Astrocyte of the spinal cord (primary cell): Measurements from ENCODE around the gene FNDC3B.

Experiments
- DNase-seq: peaks from one replicate; pipeline ENCODE4 v3.0.0; 2011; ENCODE audit warnings: low read depth, low spot score
- H3K4me3 ChIP-seq: 2 replicates; pipeline ENCODE4 v1.5.1; 2011; ENCODE audit warnings: low read depth, mild to moderate bottlenecking, low read length, moderate library complexity
- in situ Hi-C: cut with HindIII; loops from 2 replicates; pipeline ENCODE4 v1.10.0; 2017; ENCODE audit warnings: low sequenced_read_pairs
- TF ChIP-seq, protein P1 (sequence below): IDR thresholded peaks from 2 replicates; pipeline ENCODE4 v1.5.1; 2012; ENCODE audit warnings: low read depth, mild to moderate bottlenecking, low read length, inconsistent platforms

Gene FNDC3B

DNA sequence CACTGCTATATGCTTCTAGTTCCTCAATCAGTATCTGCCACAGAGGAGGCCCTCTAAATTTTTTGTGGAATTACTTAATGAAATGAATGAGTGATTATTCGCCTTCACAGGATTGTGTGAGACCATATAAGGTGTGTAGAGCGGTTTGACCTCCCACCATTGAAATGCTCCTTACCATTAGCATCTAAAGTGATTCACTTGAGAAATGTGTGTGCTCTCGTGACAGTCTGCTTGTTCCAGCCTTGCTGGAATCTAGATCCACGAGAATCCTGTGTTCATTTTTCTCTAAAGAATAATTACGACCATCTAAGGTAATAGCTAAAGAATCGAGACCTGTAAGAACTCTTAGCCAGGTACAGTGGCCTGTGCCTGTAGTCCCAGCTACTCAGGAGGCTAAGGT, 126.9 kb downstream of the FNDC3B start:
- no peak for DNase-seq
- in situ Hi-C loops: no loop called here
- no peak overlapping the region for H3K4me3 ChIP-seq
- TF ChIP-seq, protein P1, sequence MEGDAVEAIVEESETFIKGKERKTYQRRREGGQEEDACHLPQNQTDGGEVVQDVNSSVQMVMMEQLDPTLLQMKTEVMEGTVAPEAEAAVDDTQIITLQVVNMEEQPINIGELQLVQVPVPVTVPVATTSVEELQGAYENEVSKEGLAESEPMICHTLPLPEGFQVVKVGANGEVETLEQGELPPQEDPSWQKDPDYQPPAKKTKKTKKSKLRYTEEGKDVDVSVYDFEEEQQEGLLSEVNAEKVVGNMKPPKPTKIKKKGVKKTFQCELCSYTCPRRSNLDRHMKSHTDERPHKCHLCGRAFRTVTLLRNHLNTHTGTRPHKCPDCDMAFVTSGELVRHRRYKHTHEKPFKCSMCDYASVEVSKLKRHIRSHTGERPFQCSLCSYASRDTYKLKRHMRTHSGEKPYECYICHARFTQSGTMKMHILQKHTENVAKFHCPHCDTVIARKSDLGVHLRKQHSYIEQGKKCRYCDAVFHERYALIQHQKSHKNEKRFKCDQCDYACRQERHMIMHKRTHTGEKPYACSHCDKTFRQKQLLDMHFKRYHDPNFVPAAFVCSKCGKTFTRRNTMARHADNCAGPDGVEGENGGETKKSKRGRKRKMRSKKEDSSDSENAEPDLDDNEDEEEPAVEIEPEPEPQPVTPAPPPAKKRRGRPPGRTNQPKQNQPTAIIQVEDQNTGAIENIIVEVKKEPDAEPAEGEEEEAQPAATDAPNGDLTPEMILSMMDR: no peak

DNA sequence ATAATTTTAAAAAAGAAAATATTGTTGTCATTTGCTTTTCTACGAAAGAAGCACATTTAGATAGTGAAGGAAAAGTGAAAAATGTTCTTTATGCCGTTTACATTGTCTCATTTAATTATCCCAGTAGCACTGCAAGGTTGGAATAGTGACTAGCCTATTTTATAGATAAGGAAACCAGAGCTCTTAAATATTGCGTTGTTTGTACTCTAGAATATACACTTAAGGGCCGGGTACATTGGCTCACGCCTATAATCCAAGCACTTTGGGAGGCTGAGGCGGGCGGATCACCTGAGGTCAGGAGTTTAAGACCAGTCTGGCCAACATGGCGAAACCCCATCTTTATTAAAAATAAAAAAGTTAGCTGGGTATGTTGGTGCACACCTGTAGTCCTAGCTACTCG, 127.5 kb downstream of the FNDC3B start:
- DNase-seq: no peak
- in situ Hi-C loops: no loop called here
- TF ChIP-seq, protein P1: no peak
- no peak overlapping the region for H3K4me3 ChIP-seq

DNA sequence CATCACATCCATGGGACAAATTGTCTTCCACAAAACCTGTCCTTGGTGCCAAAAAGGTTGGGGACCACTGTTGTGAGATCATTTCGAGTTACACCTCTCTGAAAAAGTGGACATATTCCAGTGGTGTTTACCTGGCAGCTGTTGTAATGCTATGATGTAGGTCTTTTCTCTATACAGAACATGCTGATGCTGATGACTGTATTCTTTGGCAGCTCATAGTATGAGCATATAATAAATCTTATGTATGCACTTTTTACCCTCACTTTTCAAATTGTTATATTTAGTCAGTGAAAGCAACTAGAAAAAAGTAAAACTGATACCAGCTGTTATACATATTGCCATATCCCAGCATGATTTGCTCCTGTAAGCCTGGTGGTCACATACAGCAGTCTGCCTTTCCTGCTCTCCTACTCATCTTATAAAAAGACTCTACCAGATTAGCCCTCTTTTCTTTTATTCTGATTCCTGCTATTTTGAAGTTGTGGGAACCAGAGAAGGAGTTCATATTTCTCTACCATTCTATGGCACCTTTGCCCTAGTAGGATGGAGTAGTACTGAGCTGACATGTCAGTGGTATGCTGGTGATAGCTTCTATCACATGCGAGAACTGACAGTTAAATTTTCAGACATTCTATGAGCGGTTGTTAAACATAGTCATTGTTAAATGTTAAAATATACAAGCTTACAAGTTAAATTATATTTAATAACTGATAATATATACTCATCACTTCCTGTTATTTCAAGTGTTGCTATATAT, 128.7 kb downstream of the FNDC3B start:
- in situ Hi-C loops: no loop called here
- peak; percentile 45 for DNase-seq
- TF ChIP-seq, protein P1: no peak
- no peak overlapping the region for H3K4me3 ChIP-seq

DNA sequence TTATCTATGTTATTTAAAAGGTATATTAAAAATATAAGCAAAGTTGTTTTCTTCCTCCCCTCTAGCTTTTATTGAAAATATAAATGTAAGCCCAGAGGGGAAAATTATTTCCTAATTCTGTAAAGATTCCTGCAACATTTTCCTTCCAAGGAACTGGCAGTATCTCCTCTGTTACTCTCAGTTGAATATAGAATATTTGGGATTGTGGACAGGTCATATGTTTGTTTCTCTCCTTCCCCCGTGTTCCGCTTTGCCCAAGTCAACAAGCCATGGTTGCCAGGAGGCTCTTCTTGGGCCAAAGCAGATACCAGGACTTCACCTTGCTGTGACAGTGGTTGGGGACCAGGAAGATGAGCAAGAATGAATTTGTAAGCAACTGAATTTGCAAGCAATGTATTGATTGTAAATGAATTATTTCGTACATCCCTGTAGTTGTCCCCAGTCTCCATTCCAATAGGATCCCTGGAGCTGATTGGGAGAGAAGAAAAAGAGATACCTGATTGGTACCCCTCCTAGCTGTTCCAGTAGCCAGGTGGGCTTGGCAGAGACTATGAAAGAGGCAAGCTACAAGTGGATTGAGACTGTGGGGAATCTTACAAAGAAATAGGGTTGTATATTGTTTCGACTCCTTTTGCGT, 130.8 kb downstream of the FNDC3B start:
- in situ Hi-C loops: no loop called here
- no peak overlapping the region for H3K4me3 ChIP-seq
- TF ChIP-seq, protein P1: no peak
- DNase-seq: no peak

DNA sequence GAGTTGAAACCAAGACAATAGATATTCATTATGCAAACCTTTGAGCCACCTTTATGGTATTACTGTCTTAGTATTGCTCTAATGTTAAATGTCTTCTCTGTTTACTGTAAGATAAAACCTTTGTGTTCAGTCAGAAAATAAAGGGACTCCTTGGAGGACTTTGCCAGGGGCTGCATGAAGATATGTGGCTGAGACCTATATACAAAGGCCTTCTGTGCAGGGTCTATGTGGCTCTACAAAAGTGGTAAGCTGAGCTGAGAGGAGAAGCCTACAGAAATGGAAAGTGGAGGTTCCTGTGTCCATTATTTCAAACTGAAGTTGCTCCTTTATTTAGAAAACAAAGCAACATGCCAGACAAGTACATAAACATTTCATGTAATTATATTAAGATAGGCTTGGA, 131.5 kb downstream of the FNDC3B start:
- in situ Hi-C loops: no loop called here
- no peak for DNase-seq
- no peak overlapping the region for H3K4me3 ChIP-seq
- TF ChIP-seq, protein P1: no peak

DNA sequence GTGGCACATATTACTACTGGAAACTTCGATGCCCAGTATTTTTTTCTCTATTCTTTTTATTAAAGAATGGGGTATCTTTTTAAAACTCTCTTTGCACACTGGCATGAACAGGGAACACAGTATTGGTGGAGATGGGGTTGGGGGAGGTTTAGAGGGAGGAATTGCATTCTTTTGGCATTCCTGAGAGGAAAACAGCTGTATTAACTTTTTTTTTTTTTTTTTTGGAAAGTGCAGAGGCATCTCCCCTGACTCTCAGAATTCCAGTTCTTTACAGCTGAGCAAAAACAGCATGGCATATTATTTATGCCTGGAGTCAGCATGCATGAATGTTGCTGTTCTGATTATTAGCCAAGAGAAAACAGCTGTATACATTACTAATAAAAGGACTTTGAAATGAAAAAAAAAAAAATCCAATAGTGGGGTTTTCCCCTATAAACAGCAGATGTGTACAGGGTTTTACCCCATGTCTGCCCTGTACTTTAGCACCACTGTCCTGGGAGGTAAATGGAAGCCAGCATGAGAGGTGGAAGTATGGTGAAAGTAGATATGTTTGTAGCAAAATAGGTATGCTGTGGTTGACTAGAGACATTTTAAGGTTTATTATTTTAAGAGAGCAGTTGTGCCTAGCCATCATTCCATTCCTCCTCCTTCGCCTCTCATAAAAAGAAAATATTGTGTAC, 132.2 kb downstream of the FNDC3B start:
- no peak for DNase-seq
- in situ Hi-C loops: no loop called here
- H3K4me3 ChIP-seq: no peak overlapping the region
- TF ChIP-seq, protein P1: no peak
